ENCODE measurements around the gene ALK.
A peak's percentile ranks its signal among the peaks of the same experiment; 100 is the strongest.

ALK gene

DNA sequence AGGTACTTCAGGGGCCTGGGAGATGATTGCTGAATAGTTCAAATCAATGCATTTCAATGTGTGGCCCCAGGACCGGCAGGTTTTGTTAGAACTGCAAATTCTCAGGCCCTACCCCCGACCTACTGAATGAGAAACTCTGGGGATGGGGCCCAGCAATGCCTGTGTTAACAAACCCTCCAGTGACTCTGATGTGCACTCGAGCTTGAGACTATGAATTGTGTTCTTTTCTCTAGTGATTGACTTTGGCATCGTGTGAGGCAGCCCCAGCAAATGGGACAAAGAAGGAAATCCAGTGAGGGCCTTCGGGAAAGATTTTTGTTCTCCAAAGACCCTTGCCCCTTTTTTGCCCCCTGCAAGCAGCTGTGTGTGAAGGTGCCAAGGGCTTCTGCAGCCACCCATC lies 22.4 kb downstream of the ALK start:
- H3K4me3 ChIP-seq (ENCODE audit: low read depth, low read length): no peak overlapping the region
- in situ Hi-C loops (cut with HindIII; ENCODE audit: low sequenced_read_pairs): no loop called here
- TF ChIP-seq, protein P1, sequence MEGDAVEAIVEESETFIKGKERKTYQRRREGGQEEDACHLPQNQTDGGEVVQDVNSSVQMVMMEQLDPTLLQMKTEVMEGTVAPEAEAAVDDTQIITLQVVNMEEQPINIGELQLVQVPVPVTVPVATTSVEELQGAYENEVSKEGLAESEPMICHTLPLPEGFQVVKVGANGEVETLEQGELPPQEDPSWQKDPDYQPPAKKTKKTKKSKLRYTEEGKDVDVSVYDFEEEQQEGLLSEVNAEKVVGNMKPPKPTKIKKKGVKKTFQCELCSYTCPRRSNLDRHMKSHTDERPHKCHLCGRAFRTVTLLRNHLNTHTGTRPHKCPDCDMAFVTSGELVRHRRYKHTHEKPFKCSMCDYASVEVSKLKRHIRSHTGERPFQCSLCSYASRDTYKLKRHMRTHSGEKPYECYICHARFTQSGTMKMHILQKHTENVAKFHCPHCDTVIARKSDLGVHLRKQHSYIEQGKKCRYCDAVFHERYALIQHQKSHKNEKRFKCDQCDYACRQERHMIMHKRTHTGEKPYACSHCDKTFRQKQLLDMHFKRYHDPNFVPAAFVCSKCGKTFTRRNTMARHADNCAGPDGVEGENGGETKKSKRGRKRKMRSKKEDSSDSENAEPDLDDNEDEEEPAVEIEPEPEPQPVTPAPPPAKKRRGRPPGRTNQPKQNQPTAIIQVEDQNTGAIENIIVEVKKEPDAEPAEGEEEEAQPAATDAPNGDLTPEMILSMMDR (IDR thresholded peaks at IDR 0.05; ENCODE audit: low read depth, low read length, missing control alignments): no peak
- DNase-seq (ENCODE audit: low read depth): no peak

DNA sequence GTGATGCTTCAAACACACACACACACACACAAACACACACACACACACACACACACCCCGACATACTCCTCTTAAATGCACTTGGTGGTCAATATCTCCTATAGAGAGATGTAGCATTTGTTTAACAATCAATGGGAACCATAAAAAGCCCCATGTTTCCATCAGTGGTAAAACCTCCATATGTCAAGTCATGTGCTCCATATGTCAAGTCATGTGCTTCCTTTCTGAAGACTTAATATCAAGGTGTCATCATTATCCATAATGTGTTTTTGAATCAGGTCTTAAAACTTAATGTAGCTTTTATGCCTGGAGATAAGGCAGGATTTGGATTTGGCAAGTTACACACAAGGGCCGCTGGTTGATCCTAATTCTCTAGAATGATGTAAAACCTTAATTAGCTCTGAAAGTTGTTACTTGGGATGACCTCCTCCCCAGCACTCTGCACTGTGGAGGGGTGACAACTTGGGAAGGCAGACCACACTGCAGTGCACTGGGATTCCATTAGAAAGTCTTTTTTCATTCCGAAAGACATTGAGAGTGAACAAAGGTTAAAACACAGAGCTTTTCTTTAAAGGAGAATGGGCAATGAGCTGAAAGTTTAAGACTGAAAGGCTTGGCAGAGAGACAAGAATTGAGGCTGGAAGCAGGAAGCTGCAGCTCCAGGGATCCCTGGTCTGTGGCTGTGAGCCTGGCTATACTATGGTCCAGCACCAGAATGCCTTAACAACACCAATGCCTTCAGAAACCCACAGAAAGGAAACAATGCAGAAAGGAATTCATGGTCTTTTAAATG lies 26.4 kb downstream of the ALK start:
- TF ChIP-seq, protein P1 (IDR thresholded peaks at IDR 0.05; ENCODE audit: low read depth, low read length, missing control alignments): no peak
- peak; percentile 86 for DNase-seq (ENCODE audit: low read depth)
- in situ Hi-C loops (cut with HindIII; ENCODE audit: low sequenced_read_pairs): no loop called here

DNA sequence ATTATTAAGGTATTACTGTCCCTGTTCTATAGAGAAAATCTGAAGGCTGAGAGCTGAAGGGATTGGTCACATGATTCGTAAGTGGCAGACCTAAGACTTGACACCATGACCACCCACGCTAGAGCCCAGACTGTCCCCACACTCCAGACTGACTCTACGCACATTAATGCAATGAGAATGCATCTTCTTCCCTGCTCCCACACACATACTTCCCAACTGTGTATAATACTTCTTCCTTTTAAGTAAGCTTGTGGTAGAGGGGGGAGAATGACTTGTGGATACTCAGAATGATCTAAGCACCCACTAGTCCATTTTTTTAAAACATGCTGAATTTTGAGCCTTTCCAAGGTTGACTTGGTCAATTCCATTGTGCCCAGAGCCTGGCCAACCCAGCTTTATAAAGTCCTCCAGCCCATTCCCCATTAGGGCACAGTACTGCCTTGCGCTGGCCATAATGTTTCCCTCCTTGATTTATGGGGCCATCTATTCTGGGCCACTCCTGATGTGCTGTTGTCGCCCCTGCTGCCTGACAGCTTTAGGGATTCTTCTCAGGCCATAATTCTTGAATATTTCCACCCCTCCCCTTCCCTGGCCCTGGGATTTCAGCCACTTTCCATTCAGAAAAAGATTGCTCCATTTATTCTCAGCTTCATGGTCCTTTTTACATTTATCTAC lies 28.7 kb downstream of the ALK start:
- H3K4me3 ChIP-seq (ENCODE audit: low read depth, low read length): no peak overlapping the region
- in situ Hi-C loops (cut with HindIII; ENCODE audit: low sequenced_read_pairs): no loop called here
- DNase-seq (ENCODE audit: low read depth): no peak
- TF ChIP-seq, protein P1 (IDR thresholded peaks at IDR 0.05; ENCODE audit: low read depth, low read length, missing control alignments): no peak

More for the DNA sequence above, 26.4 kb downstream of the ALK start:
- H3K4me3 ChIP-seq (ENCODE audit: low read depth, low read length): no peak overlapping the region

DNA sequence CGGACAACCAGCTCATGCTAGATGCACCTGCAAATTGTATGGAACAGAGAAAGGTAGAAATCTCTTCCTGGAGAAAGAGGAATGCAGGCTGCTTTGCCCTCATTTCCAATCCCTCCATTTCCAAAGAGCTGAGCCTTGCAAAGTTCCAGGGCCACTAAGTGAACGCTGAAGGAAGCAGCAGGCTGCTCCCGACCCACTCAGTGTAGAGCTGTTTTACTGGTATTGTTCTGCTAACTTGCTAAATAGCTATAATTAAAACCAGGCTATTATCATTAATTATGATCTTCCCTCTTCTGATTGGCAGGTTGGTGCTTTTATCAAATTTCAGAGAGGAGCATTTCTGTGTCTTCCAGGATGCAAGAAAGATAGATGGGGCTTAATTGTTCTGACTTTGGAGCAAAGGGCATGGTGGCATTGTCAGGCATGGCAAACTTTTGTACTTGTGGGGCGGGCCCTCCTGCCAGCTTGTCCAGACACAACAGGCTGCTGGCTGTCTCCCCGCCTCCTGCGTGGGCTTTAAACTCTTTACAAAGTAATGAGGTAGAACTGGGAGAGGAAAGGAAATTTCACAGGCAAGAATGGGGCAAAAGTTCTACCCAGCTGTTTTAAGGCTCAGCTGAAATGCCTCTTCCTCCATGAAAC lies 40.2 kb downstream of the ALK start:
- DNase-seq (ENCODE audit: low read depth): no peak
- TF ChIP-seq, protein P1 (IDR thresholded peaks at IDR 0.05; ENCODE audit: low read depth, low read length, missing control alignments): no peak
- in situ Hi-C loops (cut with HindIII; ENCODE audit: low sequenced_read_pairs): no loop called here
- H3K4me3 ChIP-seq (ENCODE audit: low read depth, low read length): no peak overlapping the region

DNA sequence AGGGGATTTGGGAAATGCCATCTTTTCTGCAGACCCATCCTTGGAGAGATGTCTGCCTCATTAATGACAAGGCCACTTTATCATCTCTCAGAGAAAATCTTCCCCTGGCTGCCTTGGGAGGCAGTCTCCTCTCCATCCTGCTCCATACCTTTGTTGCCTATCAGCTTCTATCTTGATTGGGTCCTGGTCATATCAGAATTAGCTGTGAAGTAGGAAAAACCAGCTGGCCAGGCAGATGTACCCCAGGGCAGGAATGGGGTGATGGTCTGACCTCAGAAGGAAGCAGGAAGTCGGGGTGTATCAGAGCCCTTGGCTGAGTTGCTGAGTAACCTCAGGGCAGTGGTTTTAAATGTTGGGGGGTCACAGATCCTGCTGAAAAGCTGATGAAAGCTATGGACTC lies 41.3 kb downstream of the ALK start:
- DNase-seq (ENCODE audit: low read depth): no peak
- TF ChIP-seq, protein P1 (IDR thresholded peaks at IDR 0.05; ENCODE audit: low read depth, low read length, missing control alignments): no peak
- in situ Hi-C loops (cut with HindIII; ENCODE audit: low sequenced_read_pairs): no loop called here

DNA sequence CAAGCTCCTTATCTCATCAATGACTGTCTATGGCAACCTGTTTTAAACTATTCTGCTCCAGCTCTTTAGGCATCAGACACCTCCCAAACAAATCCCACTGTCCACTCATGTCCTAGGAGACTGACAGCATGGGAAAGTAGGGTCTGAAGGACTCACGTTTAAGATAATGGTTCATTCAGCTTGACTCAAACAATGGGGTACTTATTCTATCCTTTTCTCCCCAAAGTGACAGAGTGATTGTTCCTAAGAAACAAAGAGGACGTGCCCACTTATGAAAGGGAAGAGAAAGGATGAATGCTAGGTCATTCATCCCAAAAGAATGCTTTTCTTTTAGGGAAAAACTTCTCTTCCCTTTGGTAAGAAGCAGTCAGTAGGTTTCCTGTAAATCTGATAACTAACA lies 41.9 kb downstream of the ALK start:
- TF ChIP-seq, protein P1 (IDR thresholded peaks at IDR 0.05; ENCODE audit: low read depth, low read length, missing control alignments): no peak
- no peak overlapping the region for H3K4me3 ChIP-seq (ENCODE audit: low read depth, low read length)
- in situ Hi-C loops (cut with HindIII; ENCODE audit: low sequenced_read_pairs): no loop called here
- DNase-seq (ENCODE audit: low read depth): no peak

More for the DNA sequence above, 41.3 kb downstream of the ALK start:
- H3K4me3 ChIP-seq (ENCODE audit: low read depth, low read length): no peak overlapping the region

Measured in astrocyte of the cerebellum (primary cell).